ENCODE measurements around the gene ODAD2. TPM values are rescaled to one million over a fixed set of nuclear protein-coding genes. Genes with fewer than 3 reads are reported as not detected.

The ODAD2 gene
- total RNA-seq (1.5 TPM), polyA plus RNA-seq (ENCODE audit: insufficient read depth in 1 of 8, insufficient read length in 8 of 8, low replicate concordance in 1 of 8) (1 to 10 TPM in 2 of 8 donors, under 1 TPM in 6; 0.45 to 2.0 (median 0.88) TPM)
- long read RNA-seq, donor 1 = 0 reads
- long read RNA-seq, donor 2 = 0 reads
- long read RNA-seq, donor 3 = 0 reads
- long read RNA-seq, donor 4 = 0 reads
- long read RNA-seq, donor 5 = 0 reads
- long read RNA-seq, donor 6 = 0 reads
- long read RNA-seq, donor 7 = 0 reads
- long read RNA-seq, donor 8 = 0 reads
- long read RNA-seq, donor 9 = 0 reads
- long read RNA-seq, donor 10 = 0 reads
- long read RNA-seq, donor 11 = 0 reads

DNA sequence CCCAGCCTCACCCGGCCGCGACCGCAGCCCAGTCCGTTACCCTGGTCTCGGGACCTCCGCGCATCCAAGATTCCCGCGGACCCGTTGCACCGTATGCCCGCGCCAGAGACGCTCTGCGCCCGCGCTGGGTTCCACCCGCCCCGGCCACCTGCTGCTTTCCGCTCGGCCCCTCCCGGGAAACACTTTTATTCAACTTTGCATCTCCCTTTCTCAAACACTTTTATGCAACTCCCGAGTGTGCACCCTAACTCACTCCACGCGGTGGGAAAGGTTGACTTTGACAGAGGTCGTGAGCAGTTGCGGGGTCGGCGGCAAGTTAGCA lies at the start of gene ODAD2:
Gene ODAD2 (minus strand): TSS at position 126 of the 322 bp plus-strand sequence. CDS start 3,937 bp downstream, outside the sequence.
- peaks cover 3% of the 10 kb centered on the region for H3K4me1 ChIP-seq (ENCODE audit: control insufficient read depth, insufficient read depth, low read length)
- no peaks in the 10 kb centered on the region for H3K36me3 ChIP-seq (ENCODE audit: control insufficient read depth, insufficient read depth, low read length)
- H3K27ac ChIP-seq (ENCODE audit: low read length) = peak within 1 kb of the TSS; percentile 65
- peaks cover 4% of the 10 kb centered on the region for H3K27me3 ChIP-seq (ENCODE audit: control insufficient read depth, insufficient read depth, low read length)
- H3K4me3 ChIP-seq (ENCODE audit: low read length) = peak within 1 kb of the TSS; percentile 59
- no peaks in the 10 kb centered on the region for H3K9me3 ChIP-seq (replicated peaks; ENCODE audit: control insufficient read depth, low read depth, low read length)
- no peak for DNase-seq
- WGBS (ENCODE audit: insufficient coverage) = under 1% methylated on average over 19 of the region's 30 CpGs

DNA sequence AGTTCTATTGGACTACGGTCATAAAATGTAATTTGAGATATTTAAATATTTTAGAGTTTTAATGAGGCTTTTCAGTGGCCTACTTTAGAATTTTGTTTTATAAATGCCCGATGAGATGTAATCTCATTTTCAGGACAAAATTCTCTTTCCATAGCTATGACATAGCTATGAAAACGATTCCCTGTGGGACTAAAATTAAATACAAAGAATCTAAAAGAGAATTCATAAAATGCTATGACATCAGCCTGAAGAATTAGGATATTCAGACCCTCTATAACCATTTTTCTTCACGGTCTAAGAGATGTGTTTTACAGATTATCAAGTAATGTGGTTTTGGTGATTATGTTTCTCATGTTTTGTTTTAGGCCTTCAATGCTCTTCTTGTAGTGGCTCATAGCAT lies 48.2 kb upstream of the ODAD2 start:
- Histone ChIP-seq H3K9me3 (replicated peaks; ENCODE audit: control insufficient read depth, low read depth, low read length) (no peaks in the 10 kb centered on the region), H3K27ac (ENCODE audit: low read length) (no peak overlapping the region), H3K4me1 (ENCODE audit: control insufficient read depth, insufficient read depth, low read length) (no peaks in the 10 kb centered on the region), H3K4me3 (ENCODE audit: low read length) (no peak overlapping the region), H3K36me3 (ENCODE audit: control insufficient read depth, insufficient read depth, low read length) (no peaks in the 10 kb centered on the region), H3K27me3 (ENCODE audit: control insufficient read depth, insufficient read depth, low read length) (no peaks in the 10 kb centered on the region)
- WGBS (ENCODE audit: insufficient coverage) = no CpG with 5 or more reads among the region's 4 CpGs
- DNase-seq = peak; percentile 14

DNA sequence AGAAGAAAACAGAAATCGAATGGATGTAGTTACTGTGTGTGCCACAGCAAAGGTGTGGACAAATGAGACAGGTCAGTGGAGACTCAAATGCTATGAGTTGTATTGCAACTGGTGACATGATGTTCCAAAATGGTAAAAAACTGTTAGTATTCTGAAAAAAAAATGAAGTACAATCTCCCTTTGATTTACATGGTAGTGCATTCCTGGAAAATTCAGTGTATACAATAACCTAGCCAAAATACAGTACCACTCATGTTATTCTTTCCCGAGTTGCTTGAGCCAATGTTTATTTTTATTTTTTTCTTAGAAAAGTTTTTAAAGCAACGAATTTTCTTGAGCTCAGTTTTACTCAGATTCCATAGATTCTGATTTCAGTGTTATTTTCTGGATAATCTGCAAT lies 47.7 kb upstream of the ODAD2 start:
- Histone ChIP-seq H3K9me3 (replicated peaks; ENCODE audit: control insufficient read depth, low read depth, low read length) (no peaks in the 10 kb centered on the region), H3K4me1 (ENCODE audit: control insufficient read depth, insufficient read depth, low read length) (no peaks in the 10 kb centered on the region), H3K27ac (ENCODE audit: low read length) (no peak overlapping the region), H3K4me3 (ENCODE audit: low read length) (no peak overlapping the region), H3K36me3 (ENCODE audit: control insufficient read depth, insufficient read depth, low read length) (no peaks in the 10 kb centered on the region), H3K27me3 (ENCODE audit: control insufficient read depth, insufficient read depth, low read length) (no peaks in the 10 kb centered on the region)
- WGBS (ENCODE audit: insufficient coverage) = 100% methylated on average over 1 of the region's 3 CpGs
- DNase-seq = no peak

DNA sequence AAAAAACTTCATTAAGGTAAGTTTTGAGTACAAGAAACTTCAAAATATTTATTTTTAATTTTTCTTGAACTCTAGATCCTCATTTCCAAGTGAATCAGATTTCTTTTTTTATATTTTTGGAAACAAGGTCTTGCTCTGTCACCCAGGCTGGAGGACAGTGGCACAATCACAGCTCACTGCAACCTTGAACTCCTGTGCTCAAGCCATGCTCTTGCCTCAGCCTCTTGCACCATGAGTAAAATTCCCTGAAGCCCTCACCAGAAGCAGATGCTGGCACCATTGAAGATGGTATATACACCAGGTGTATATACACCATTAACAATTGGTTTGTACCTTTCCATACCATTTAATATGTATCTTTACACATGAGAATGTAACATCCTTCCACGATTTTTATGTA lies 45.1 kb upstream of the ODAD2 start:
- Histone ChIP-seq H3K27ac (ENCODE audit: low read length) (no peak overlapping the region), H3K27me3 (ENCODE audit: control insufficient read depth, insufficient read depth, low read length) (peaks cover 2% of the 10 kb centered on the region), H3K4me1 (ENCODE audit: control insufficient read depth, insufficient read depth, low read length) (no peaks in the 10 kb centered on the region), H3K4me3 (ENCODE audit: low read length) (no peak overlapping the region), H3K36me3 (ENCODE audit: control insufficient read depth, insufficient read depth, low read length) (no peaks in the 10 kb centered on the region), H3K9me3 (replicated peaks; ENCODE audit: control insufficient read depth, low read depth, low read length) (no peaks in the 10 kb centered on the region)
- WGBS (ENCODE audit: insufficient coverage) = no CpG with 5 or more reads among the region's 1 CpG
- DNase-seq = no peak

DNA sequence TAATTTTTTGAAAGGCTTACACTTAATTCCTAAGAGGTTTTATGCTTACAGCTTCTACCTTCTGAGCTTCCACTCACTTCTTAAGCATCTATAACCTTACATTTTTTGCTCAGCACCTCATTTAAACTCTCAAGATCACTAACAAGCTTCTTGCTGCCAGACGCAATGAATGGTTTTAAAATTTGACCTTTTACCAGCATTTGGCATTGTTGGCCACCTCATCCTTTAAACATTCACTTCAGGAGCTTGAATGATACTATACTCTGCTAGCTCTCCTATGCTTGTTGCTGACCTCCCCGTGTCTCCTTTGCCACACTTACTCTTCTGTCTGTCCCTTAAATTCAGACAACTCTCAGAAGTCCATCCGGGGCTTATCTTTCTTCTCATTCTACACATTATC lies 37.7 kb upstream of the ODAD2 start:
- no peak overlapping the region for H3K4me3 ChIP-seq (ENCODE audit: low read length)
- H3K9me3 ChIP-seq (replicated peaks; ENCODE audit: control insufficient read depth, low read depth, low read length) = no peaks in the 10 kb centered on the region
- peaks cover 2% of the 10 kb centered on the region for H3K27me3 ChIP-seq (ENCODE audit: control insufficient read depth, insufficient read depth, low read length)
- H3K4me1 ChIP-seq (ENCODE audit: control insufficient read depth, insufficient read depth, low read length) = no peaks in the 10 kb centered on the region
- H3K36me3 ChIP-seq (ENCODE audit: control insufficient read depth, insufficient read depth, low read length) = no peaks in the 10 kb centered on the region
- no peak for DNase-seq
- H3K27ac ChIP-seq (ENCODE audit: low read length) = no peak overlapping the region
- WGBS (ENCODE audit: insufficient coverage) = 77% methylated on average over 3 of the region's 3 CpGs

DNA sequence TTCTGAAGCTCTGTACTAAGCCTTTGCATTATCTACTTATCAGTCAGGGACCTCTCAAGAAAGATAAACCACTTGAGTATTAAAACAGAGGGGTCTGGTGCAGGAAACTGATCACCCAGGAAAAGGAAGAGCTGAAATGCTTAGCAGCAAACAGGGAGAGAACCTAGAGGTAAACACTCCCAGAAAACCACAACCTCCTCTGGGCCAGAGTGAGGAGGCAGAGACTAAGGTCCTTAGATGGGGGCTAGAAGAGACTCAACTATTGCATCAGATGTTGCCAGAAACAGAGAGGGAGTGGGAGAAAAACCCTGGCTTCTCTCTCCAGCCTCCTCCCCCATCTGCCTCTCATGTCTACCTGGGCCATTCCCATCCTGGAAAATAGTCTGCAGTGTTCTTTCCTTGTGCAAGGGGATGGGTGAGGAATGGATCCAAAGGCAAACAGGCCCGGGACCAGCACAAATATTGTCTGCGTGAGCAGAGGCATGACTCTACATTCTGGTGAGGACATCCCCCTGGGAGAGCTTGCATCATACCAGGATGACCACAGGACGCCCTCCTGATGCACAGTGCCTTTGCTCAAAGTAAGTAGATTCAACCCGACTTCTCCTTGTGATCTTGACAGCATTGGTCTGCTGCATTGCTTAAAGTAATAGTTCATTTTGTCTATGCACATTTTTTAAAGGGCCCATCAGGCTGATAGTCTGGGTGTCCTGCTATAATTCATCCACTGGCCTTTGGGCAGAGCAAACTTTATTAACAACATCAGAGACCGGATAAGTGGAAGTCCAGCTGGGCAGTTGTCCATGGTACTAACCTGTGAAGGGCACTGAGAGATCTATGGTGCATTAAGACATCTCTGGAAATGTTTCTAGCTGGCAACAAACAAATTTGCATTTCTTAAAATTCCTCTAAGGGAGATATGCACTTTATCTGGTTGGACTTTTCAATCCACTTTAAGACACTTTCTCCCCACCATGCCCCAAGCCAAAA lies 22.4 kb upstream of the ODAD2 start:
- DNase-seq = no peak
- 81% methylated on average over 4 of the region's 5 CpGs for WGBS (ENCODE audit: insufficient coverage)

GRCh38 chr10:28020080-28020860 lies 21.4 kb upstream of the ODAD2 start:
- Histone ChIP-seq H3K36me3 (ENCODE audit: control insufficient read depth, insufficient read depth, low read length) (no peaks in the 10 kb centered on the region), H3K9me3 (replicated peaks; ENCODE audit: control insufficient read depth, low read depth, low read length) (no peaks in the 10 kb centered on the region), H3K27ac (ENCODE audit: low read length) (no peak overlapping the region), H3K4me1 (ENCODE audit: control insufficient read depth, insufficient read depth, low read length) (no peaks in the 10 kb centered on the region), H3K4me3 (ENCODE audit: low read length) (no peak overlapping the region), H3K27me3 (ENCODE audit: control insufficient read depth, insufficient read depth, low read length) (no peaks in the 10 kb centered on the region)
- peak; percentile 39 for DNase-seq
- 15% methylated on average over 6 of the region's 12 CpGs for WGBS (ENCODE audit: insufficient coverage)

More for the DNA sequence above, 22.4 kb upstream of the ODAD2 start:
- H3K27me3 ChIP-seq (ENCODE audit: control insufficient read depth, insufficient read depth, low read length) = no peaks in the 10 kb centered on the region
- H3K4me3 ChIP-seq (ENCODE audit: low read length) = no peak overlapping the region
- no peaks in the 10 kb centered on the region for H3K36me3 ChIP-seq (ENCODE audit: control insufficient read depth, insufficient read depth, low read length)
- H3K27ac ChIP-seq (ENCODE audit: low read length) = no peak overlapping the region
- H3K4me1 ChIP-seq (ENCODE audit: control insufficient read depth, insufficient read depth, low read length) = no peaks in the 10 kb centered on the region
- no peaks in the 10 kb centered on the region for H3K9me3 ChIP-seq (replicated peaks; ENCODE audit: control insufficient read depth, low read depth, low read length)

DNA sequence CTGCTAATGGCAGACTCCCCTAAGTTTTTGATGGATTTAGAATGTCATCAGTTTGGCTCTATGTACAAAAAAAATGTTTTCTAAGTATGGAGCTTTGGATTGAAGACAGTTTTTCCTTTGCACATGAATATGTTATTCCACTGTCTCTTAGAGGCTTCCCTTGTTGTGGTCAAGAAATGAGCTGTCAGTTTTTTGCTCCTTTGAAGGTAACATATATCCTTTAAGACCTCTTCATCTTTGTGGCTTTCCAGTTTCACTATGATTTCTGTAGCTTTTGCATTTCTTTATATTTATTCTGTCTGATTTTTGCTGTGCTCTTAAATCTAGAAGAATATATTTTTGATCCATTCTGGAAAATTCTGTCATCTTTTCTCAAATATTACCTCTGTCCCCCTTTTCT lies 15.8 kb upstream of the ODAD2 start:
- no peak overlapping the region for H3K4me3 ChIP-seq (ENCODE audit: low read length)
- H3K27me3 ChIP-seq (ENCODE audit: control insufficient read depth, insufficient read depth, low read length) = no peaks in the 10 kb centered on the region
- H3K4me1 ChIP-seq (ENCODE audit: control insufficient read depth, insufficient read depth, low read length) = no peaks in the 10 kb centered on the region
- DNase-seq = no peak
- no peaks in the 10 kb centered on the region for H3K9me3 ChIP-seq (replicated peaks; ENCODE audit: control insufficient read depth, low read depth, low read length)
- no peak overlapping the region for H3K27ac ChIP-seq (ENCODE audit: low read length)
- H3K36me3 ChIP-seq (ENCODE audit: control insufficient read depth, insufficient read depth, low read length) = no peaks in the 10 kb centered on the region

GRCh38 chr10:28012990-28013515 lies 14.2 kb upstream of the ODAD2 start:
- H3K4me1 ChIP-seq (ENCODE audit: control insufficient read depth, insufficient read depth, low read length) = no peaks in the 10 kb centered on the region
- DNase-seq = peak; percentile 16
- no peaks in the 10 kb centered on the region for H3K27me3 ChIP-seq (ENCODE audit: control insufficient read depth, insufficient read depth, low read length)
- H3K9me3 ChIP-seq (replicated peaks; ENCODE audit: control insufficient read depth, low read depth, low read length) = no peaks in the 10 kb centered on the region
- H3K36me3 ChIP-seq (ENCODE audit: control insufficient read depth, insufficient read depth, low read length) = no peaks in the 10 kb centered on the region
- 29% methylated on average over 1 of the region's 2 CpGs for WGBS (ENCODE audit: insufficient coverage)
- H3K27ac ChIP-seq (ENCODE audit: low read length) = no peak overlapping the region
- H3K4me3 ChIP-seq (ENCODE audit: low read length) = no peak overlapping the region

DNA sequence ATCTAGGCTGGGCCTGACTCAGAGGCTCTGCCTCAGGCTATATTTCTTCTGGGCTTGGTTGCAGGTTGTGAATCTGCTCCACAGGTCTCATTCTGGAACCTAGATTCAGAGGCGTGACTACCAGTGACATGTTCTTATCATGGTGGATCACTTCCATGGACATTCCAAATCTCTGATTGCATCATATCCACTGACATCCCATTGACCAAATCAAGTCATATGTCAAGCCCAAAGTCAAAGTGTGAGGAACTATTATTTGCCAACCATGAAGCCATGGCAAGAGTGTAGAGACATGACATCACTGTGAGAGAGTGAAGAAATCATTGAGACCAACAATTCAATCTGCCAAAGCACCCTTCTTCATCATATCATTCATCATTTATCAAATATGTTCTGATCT lies 11.9 kb upstream of the ODAD2 start:
- Histone ChIP-seq H3K4me3 (ENCODE audit: low read length) (no peak overlapping the region), H3K27ac (ENCODE audit: low read length) (no peak overlapping the region), H3K9me3 (replicated peaks; ENCODE audit: control insufficient read depth, low read depth, low read length) (no peaks in the 10 kb centered on the region), H3K4me1 (ENCODE audit: control insufficient read depth, insufficient read depth, low read length) (no peaks in the 10 kb centered on the region), H3K36me3 (ENCODE audit: control insufficient read depth, insufficient read depth, low read length) (no peaks in the 10 kb centered on the region), H3K27me3 (ENCODE audit: control insufficient read depth, insufficient read depth, low read length) (no peaks in the 10 kb centered on the region)
- no peak for DNase-seq
- WGBS (ENCODE audit: insufficient coverage) = no CpG with 5 or more reads among the region's 1 CpG

Data from muscle of leg (tissue), 16 donors.